ENCODE measurements around the gene DEAF1. TPM values are rescaled to one million over a fixed set of nuclear protein-coding genes. Genes with fewer than 3 reads are reported as not detected.

The DEAF1 gene
- total and polyA plus RNA-seq, 2 experiments from 2014 or later = 35.0 to 38.5 TPM

GRCh38 chr11:660681-661444, 34.2 kb downstream of the DEAF1 start:
- TF ChIP-seq EZH2 (IDR thresholded peaks at IDR 0.05; ENCODE audit: insufficient read depth, poor library complexity, severe bottlenecking) (no peak), EZH2phosphoT487 (IDR thresholded peaks at IDR 0.05; ENCODE audit: insufficient read depth, low read depth) (no peak)
- 92 to 93% methylated on average over 19 of the region's 19 CpGs for WGBS, 2 experiments (ENCODE audit: low coverage in 1 of 2, low lambda C conversion rate in 2 of 2, missing lambda C conversion rate in 2 of 2)
- Histone ChIP-seq H3K4me3 (no peak overlapping the region), H3K4me2 (ENCODE audit: unreplicated experiment) (no peak overlapping the region), H3K79me2 (ENCODE audit: insufficient read depth) (peaks cover 17% of the 10 kb centered on the region), H3K27me3 (replicated peaks; ENCODE audit: insufficient read depth) (no peaks in the 10 kb centered on the region), H3K36me3 (ENCODE audit: low read depth) (no peaks in the 10 kb centered on the region), H3K27ac (no peak overlapping the region), H2AFZ (no peak overlapping the region), H3K4me1 (ENCODE audit: insufficient read depth) (peaks cover 8% of the 10 kb centered on the region), H3K9me3 (ENCODE audit: low read depth) (no peaks in the 10 kb centered on the region), H4K20me1 (ENCODE audit: insufficient read depth) (no peaks in the 10 kb centered on the region), H3F3A (ENCODE audit: insufficient read depth) (peaks cover 4% of the 10 kb centered on the region), H3K9ac (no peak overlapping the region), H3K9me2 (ENCODE audit: insufficient read depth) (no peaks in the 10 kb centered on the region)
- DNase-seq = no peak
- in situ Hi-C loops (cut with MboI) = no loop called here

DNA sequence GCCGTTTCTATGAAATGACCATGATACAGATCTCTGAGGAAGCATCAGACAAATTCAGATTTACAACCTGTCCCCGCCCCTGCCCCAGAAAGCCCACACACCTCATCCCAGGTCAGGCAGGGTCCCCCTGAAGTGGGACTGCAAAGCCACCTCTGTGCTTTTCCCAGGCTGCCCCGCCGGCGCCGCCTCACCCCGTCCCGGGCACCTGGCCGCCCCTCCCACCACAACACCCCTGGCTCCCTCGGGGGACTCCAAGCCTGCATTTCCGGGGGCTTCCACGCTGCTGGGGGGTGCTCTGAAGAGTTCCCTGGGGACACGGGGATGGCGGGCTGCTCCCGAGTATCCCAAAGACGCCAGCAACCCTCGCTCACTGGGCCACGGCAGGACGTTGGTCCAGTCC, 34.7 kb downstream of the DEAF1 start:
- DNase-seq = no peak
- no peaks in the 10 kb centered on the region for H3K9me2 ChIP-seq (ENCODE audit: insufficient read depth)
- H3F3A ChIP-seq (ENCODE audit: insufficient read depth) = peaks cover 3% of the 10 kb centered on the region; the same call in 1 of the 2 replicates
- TF ChIP-seq EZH2phosphoT487 (IDR thresholded peaks at IDR 0.05; ENCODE audit: insufficient read depth, low read depth) (no peak), EZH2 (IDR thresholded peaks at IDR 0.05; ENCODE audit: insufficient read depth, poor library complexity, severe bottlenecking) (no peak)
- H3K27ac ChIP-seq = no peak overlapping the region
- no peak overlapping the region for H3K4me3 ChIP-seq
- H3K36me3 ChIP-seq (ENCODE audit: low read depth) = no peaks in the 10 kb centered on the region
- no peaks in the 10 kb centered on the region for H3K9me3 ChIP-seq (ENCODE audit: low read depth)
- peaks cover 4% of the 10 kb centered on the region for H3K4me1 ChIP-seq (ENCODE audit: insufficient read depth)
- no peaks in the 10 kb centered on the region for H4K20me1 ChIP-seq (ENCODE audit: insufficient read depth)
- WGBS, 2 experiments (ENCODE audit: low coverage in 1 of 2, low lambda C conversion rate in 2 of 2, missing lambda C conversion rate in 2 of 2) = 86 to 89% methylated on average over 13 to 19 of the region's 19 CpGs
- no peak overlapping the region for H2AFZ ChIP-seq
- H3K4me2 ChIP-seq (ENCODE audit: unreplicated experiment) = no peak overlapping the region
- no peak overlapping the region for H3K9ac ChIP-seq
- in situ Hi-C loops (cut with MboI) = no loop called here
- no peaks in the 10 kb centered on the region for H3K27me3 ChIP-seq (replicated peaks; ENCODE audit: insufficient read depth)
- H3K79me2 ChIP-seq (ENCODE audit: insufficient read depth) = peaks cover 17% of the 10 kb centered on the region

GRCh38 chr11:659532-660085, 35.4 kb downstream of the DEAF1 start:
- WGBS, 2 experiments (ENCODE audit: low coverage in 1 of 2, low lambda C conversion rate in 2 of 2, missing lambda C conversion rate in 2 of 2) = 91 to 94% methylated on average over 16 of the region's 16 CpGs
- Histone ChIP-seq H3K9me3 (ENCODE audit: low read depth) (no peaks in the 10 kb centered on the region), H3K4me2 (ENCODE audit: unreplicated experiment) (no peak overlapping the region), H4K20me1 (ENCODE audit: insufficient read depth) (no peaks in the 10 kb centered on the region), H3K27ac (no peak overlapping the region), H3F3A (ENCODE audit: insufficient read depth) (no peaks in the 10 kb centered on the region), H3K27me3 (replicated peaks; ENCODE audit: insufficient read depth) (no peaks in the 10 kb centered on the region), H3K79me2 (ENCODE audit: insufficient read depth) (peaks cover 17% of the 10 kb centered on the region), H3K36me3 (ENCODE audit: low read depth) (no peaks in the 10 kb centered on the region), H3K4me3 (no peak overlapping the region), H3K9me2 (ENCODE audit: insufficient read depth) (no peaks in the 10 kb centered on the region), H2AFZ (no peak overlapping the region), H3K4me1 (ENCODE audit: insufficient read depth) (no peaks in the 10 kb centered on the region), H3K9ac (no peak overlapping the region)
- DNase-seq = no peak
- TF ChIP-seq EZH2 (IDR thresholded peaks at IDR 0.05; ENCODE audit: insufficient read depth, poor library complexity, severe bottlenecking) = no peak
- TF ChIP-seq EZH2phosphoT487 (IDR thresholded peaks at IDR 0.05; ENCODE audit: insufficient read depth, low read depth) = no peak
- in situ Hi-C loops (cut with MboI) = no loop called here

DNA sequence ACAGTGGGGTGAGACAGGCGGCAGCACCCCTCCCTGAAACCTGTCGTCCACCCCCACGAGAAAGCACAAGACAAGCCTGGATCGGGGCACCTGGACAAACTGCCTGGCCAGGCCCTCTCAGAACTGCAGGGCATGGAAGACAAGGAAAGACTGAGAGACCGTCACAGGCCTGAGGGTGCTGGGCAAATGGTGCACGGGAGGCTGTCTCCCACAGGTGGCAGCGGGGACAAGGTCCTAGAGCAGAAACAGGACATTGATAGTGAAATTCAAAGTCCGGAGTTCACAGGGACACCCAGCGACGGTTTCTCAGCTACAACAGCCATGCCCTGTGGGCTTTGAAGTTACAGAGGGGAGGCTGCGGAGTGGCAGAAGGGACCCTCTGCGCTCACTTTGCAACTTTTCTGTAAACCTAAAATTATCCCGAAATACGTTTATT, 37.3 kb downstream of the DEAF1 start:
- in situ Hi-C loops (cut with MboI) = no loop called here
- WGBS, 2 experiments (ENCODE audit: low coverage in 1 of 2, low lambda C conversion rate in 2 of 2, missing lambda C conversion rate in 2 of 2) = 92 to 96% methylated on average over 12 to 14 of the region's 14 CpGs
- Histone ChIP-seq H3K36me3 (ENCODE audit: low read depth) (no peaks in the 10 kb centered on the region), H3K27ac (no peak overlapping the region), H4K20me1 (ENCODE audit: insufficient read depth) (no peaks in the 10 kb centered on the region), H3K9ac (no peak overlapping the region), H3K79me2 (ENCODE audit: insufficient read depth) (0 out of 2 replicates have a peak, but pooled peaks cover 5% of the 10 kb centered on the region), H3K9me3 (ENCODE audit: low read depth) (no peaks in the 10 kb centered on the region), H3F3A (ENCODE audit: insufficient read depth) (no peaks in the 10 kb centered on the region), H3K4me1 (ENCODE audit: insufficient read depth) (no peaks in the 10 kb centered on the region), H3K9me2 (ENCODE audit: insufficient read depth) (no peaks in the 10 kb centered on the region), H3K27me3 (replicated peaks; ENCODE audit: insufficient read depth) (no peaks in the 10 kb centered on the region), H3K4me2 (ENCODE audit: unreplicated experiment) (no peak overlapping the region), H2AFZ (no peak overlapping the region), H3K4me3 (no peak overlapping the region)
- no peak for DNase-seq
- no peak for TF ChIP-seq EZH2phosphoT487 (IDR thresholded peaks at IDR 0.05; ENCODE audit: insufficient read depth, low read depth)
- no peak for TF ChIP-seq EZH2 (IDR thresholded peaks at IDR 0.05; ENCODE audit: insufficient read depth, poor library complexity, severe bottlenecking)

Measured in GM23248 (cell line).